Fibroblast of pulmonary artery (primary cell): ENCODE results near the gene CNOT6L.
A peak's percentile ranks its signal among the peaks of the same experiment; 100 is the strongest.

ENCODE experiments used
- DNase-seq: peaks from one replicate; pipeline ENCODE4 v3.0.0-alpha.2; 2010; ENCODE audit warnings: low read depth
- H3K4me3 ChIP-seq: replicated peaks from 2 replicates; pipeline ENCODE4 v1.5.1; 2011; ENCODE audit warnings: low read depth, mild to moderate bottlenecking, control low read depth, low read length, moderate library complexity
- TF ChIP-seq, protein P1 (sequence below): IDR thresholded peaks from 2 replicates; pipeline ENCODE4 v1.5.1; 2011; ENCODE audit warnings: mild to moderate bottlenecking, control low read depth, low read length, inconsistent platforms; ENCODE audit errors: missing control alignments

CNOT6L gene

GRCh38 chr4:77854431-77855111 is 35.4 kb upstream of the CNOT6L start:
- H3K4me3 ChIP-seq = no peak overlapping the region
- DNase-seq = peak; percentile 36
- TF ChIP-seq, protein P1, sequence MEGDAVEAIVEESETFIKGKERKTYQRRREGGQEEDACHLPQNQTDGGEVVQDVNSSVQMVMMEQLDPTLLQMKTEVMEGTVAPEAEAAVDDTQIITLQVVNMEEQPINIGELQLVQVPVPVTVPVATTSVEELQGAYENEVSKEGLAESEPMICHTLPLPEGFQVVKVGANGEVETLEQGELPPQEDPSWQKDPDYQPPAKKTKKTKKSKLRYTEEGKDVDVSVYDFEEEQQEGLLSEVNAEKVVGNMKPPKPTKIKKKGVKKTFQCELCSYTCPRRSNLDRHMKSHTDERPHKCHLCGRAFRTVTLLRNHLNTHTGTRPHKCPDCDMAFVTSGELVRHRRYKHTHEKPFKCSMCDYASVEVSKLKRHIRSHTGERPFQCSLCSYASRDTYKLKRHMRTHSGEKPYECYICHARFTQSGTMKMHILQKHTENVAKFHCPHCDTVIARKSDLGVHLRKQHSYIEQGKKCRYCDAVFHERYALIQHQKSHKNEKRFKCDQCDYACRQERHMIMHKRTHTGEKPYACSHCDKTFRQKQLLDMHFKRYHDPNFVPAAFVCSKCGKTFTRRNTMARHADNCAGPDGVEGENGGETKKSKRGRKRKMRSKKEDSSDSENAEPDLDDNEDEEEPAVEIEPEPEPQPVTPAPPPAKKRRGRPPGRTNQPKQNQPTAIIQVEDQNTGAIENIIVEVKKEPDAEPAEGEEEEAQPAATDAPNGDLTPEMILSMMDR = no peak

DNA sequence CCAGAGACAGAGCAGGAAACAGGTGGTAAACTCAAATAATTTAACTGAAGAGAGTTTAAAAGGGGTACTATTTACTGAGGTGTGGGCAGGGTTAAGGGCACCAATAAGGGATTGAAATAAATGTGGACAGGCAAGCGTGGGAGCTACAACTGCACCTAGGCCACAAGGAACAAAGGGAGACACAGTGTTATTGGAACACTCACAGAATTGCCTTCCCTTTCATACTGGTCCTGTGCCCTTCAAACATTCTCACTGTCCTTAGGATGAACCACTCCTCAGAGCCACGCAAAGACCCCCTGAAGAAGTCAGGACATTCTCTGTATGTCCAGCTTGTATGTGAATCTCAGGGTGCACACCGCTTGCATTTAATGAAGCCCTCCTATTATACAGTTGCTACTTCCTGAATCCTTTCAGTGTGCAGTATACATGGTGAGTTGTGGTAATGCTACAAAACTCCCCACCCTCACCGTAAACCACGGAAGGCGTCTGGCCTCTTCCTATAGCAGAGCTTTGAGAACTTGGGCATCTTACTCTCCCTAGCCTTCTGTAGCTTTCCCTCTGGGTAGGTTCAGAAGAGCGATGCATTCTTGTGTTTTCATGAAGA is 33.8 kb upstream of the CNOT6L start:
- no peak for DNase-seq
- TF ChIP-seq, protein P1 = no peak
- no peak overlapping the region for H3K4me3 ChIP-seq

DNA sequence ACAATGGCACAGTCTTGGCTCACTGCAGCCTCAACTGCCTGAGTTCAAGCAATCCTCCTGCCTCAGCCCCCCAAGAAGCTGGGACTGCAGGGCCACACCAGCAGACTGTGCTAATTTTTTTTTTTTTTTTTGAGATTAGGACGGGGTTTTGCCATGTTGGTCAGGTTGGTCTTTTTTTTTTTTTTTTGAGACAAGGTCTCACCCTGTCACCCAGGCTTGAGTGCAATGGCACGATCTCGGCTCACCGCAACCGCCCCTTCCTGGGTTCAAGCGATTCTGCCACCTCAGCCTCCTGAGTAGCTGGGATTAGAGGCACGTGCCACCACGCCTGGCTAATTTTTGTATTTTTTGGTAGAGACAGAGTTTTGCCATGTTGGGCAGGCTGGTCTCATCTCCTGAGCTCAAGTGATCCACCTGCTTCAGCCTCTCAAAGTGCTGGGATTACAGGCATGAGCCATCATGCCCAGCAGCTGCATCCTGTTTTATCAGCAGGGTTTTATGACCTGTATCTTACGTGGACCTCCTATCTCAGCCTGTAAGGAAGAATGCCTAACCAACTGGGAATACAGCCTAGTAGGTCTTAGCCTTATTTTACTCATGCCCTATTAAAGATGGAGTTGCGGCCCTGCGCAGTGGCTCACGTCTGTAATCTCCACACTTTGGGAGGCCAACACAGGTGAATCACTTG is 30.3 kb upstream of the CNOT6L start:
- DNase-seq = no peak
- TF ChIP-seq, protein P1 = no peak

GRCh38 chr4:77848508-77848907 is 29.3 kb upstream of the CNOT6L start:
- no peak overlapping the region for H3K4me3 ChIP-seq
- no peak for DNase-seq
- TF ChIP-seq, protein P1 = no peak

More for the DNA sequence above, 30.3 kb upstream of the CNOT6L start:
- H3K4me3 ChIP-seq = no peak overlapping the region

GRCh38 chr4:77845929-77846328 is 26.8 kb upstream of the CNOT6L start:
- no peak for DNase-seq
- H3K4me3 ChIP-seq = no peak overlapping the region
- TF ChIP-seq, protein P1 = no peak

DNA sequence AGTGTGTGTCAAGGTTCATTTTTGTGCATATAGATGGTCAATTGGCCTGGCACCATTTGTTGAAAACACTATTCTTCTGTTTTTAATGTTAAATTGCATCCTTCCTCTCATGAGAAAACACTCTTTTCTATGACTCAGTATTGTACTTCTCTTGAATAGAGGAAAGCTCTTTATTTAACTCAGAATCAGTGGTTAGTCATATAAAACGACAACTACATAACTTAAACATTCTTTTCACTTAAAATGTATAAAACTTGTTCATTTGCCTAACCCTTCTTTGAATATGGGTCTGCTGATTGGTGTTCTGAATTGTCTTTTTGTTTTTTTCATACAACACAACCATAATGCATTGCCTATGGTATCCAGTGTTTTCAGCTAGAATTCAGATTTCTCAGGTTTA is 26.2 kb upstream of the CNOT6L start:
- TF ChIP-seq, protein P1 = no peak
- DNase-seq = no peak

More for the DNA sequence above, 26.2 kb upstream of the CNOT6L start:
- H3K4me3 ChIP-seq = no peak overlapping the region
